Endothelial cell of umbilical vein (primary cell): ENCODE results near the gene AGBL3.

Experiments used
- CTCF ChIP-seq, 2 donors: IDR thresholded peaks; 1 replicate in 1 of 2; 2 replicates in 1 of 2; pipeline ENCODE4 v1.5.1; 2011; ENCODE audit warnings: low read length in 2 of 2, mild to moderate bottlenecking in 2 of 2, moderate library complexity in 2 of 2, control low read depth in 1 of 2, inconsistent platforms in 1 of 2, low read depth in 1 of 2; ENCODE audit not compliant: insufficient read depth in 1 of 2; ENCODE audit errors: extremely low read depth in 1 of 2
- EZH2 ChIP-seq: IDR thresholded peaks from 2 replicates; pipeline ENCODE4 v1.6.1; 2012; ENCODE audit warnings: borderline replicate concordance, low read depth, mild to moderate bottlenecking, moderate library complexity, low read length, inconsistent platforms; ENCODE audit not compliant: severe bottlenecking
- GATA2 ChIP-seq: IDR thresholded peaks from 2 replicates; pipeline ENCODE4 v1.7.0; 2011; ENCODE audit warnings: low read depth, mild to moderate bottlenecking, moderate library complexity, mixed read lengths, low read length; ENCODE audit not compliant: insufficient read length, insufficient read depth
- JUN ChIP-seq: IDR thresholded peaks from 2 replicates; pipeline ENCODE4 v1.6.1; 2011; ENCODE audit warnings: borderline replicate concordance, low read depth; ENCODE audit not compliant: insufficient read length, insufficient read depth
- MYC ChIP-seq: IDR thresholded peaks from one replicate; pipeline ENCODE4 v1.6.1; 2011; ENCODE audit warnings: mild to moderate bottlenecking, low read depth, low read length
- POLR2A ChIP-seq: IDR thresholded peaks from 2 replicates; pipeline ENCODE4 v1.6.1; 2012; ENCODE audit warnings: low read depth, mild to moderate bottlenecking, control low read depth, low read length
- POLR2AphosphoS5 ChIP-seq: IDR thresholded peaks from 2 replicates; pipeline ENCODE4 v1.6.1; 2012; ENCODE audit warnings: low read depth, mild to moderate bottlenecking, control low read depth, low read length, moderate library complexity; ENCODE audit not compliant: insufficient read depth
- TF ChIP-seq, protein P1 (sequence below): IDR thresholded peaks from 2 replicates; pipeline ENCODE4 v1.6.1; 2011; ENCODE audit not compliant: insufficient read depth, insufficient read length

GRCh38 chr7:135128931-135129330, 142.6 kb downstream of the AGBL3 start:
- no peak for TF ChIP-seq CTCF (IDR thresholded peaks at IDR 0.05; ENCODE audit: extremely low read depth in 1 of 2, insufficient read depth in 1 of 2, low read depth in 1 of 2, low read length in 2 of 2)
- TF ChIP-seq POLR2A: no peak
- TF ChIP-seq POLR2AphosphoS5: no peak
- TF ChIP-seq EZH2: no peak
- no peak for TF ChIP-seq JUN
- TF ChIP-seq, protein P1, sequence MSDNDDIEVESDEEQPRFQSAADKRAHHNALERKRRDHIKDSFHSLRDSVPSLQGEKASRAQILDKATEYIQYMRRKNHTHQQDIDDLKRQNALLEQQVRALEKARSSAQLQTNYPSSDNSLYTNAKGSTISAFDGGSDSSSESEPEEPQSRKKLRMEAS: no peak
- no peak for TF ChIP-seq GATA2
- TF ChIP-seq MYC: no peak
